ENCODE measurements around the gene TRAPPC1. TPM values are rescaled to one million over a fixed set of nuclear protein-coding genes. Genes with fewer than 3 reads are reported as not detected.

The TRAPPC1 gene
- total and polyA plus RNA-seq, 2 of the 8 experiments (the other 6 are each of a cell fraction or from before 2014, with no cell fraction given) = 114 to 170 TPM

DNA sequence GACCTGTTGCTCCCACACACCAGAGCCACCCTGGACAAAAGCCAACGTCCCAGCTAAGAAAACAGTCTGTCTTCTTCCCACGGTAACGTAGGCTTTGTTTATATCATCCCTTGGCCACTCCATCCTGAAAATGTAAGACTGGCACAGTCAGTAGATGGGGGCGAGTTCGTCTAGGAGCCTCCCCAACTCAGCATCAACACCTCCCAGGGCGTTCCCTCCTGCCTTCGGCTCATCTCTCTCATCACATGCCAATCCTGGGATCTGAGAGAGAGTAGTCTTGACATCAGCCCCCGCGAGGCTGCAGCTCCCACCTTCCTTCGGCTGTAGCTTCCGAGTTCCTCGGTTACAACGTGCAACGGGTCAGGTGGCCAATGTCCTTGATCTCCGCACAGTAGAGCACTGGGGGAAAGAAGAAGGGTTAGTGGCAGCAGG is 16.6 kb downstream of the TRAPPC1 start (continued):
- no peak for TF ChIP-seq ASH2L (IDR thresholded peaks at IDR 0.05; ENCODE audit: low read length)
- no peak for TF ChIP-seq EZH2 (IDR thresholded peaks at IDR 0.05; ENCODE audit: low read depth, low read length, severe bottlenecking)
